NT2/D1 (cell line): ENCODE results near the gene FGF19.

Experiments
- DNase-seq: peaks from one replicate; pipeline ENCODE4 v3.0.0-alpha.2; 2011; ENCODE audit warnings: low read depth, low spot score
- H3K27me3 ChIP-seq: 2 replicates; pipeline ENCODE4 v1.6.0; 2011; ENCODE audit warnings: mild to moderate bottlenecking; ENCODE audit not compliant: insufficient read length, insufficient read depth
- H3K36me3 ChIP-seq: 2 replicates; pipeline ENCODE4 v1.6.1; 2011; ENCODE audit warnings: mild to moderate bottlenecking, low read length, mixed read lengths; ENCODE audit not compliant: insufficient read depth, insufficient read length
- H3K4me1 ChIP-seq: 2 replicates; pipeline ENCODE4 v1.5.1; 2011; ENCODE audit not compliant: insufficient read depth, insufficient read length
- H3K4me3 ChIP-seq: 2 replicates; pipeline ENCODE4 v1.5.1; 2011; ENCODE audit warnings: low read depth; ENCODE audit not compliant: insufficient read length
- H3K9ac ChIP-seq: 2 replicates; pipeline ENCODE4 v1.6.0; 2011; ENCODE audit warnings: low read depth; ENCODE audit not compliant: insufficient read length
- H3K9me3 ChIP-seq: 2 replicates; pipeline ENCODE4 v1.5.1; 2011; ENCODE audit warnings: mild to moderate bottlenecking, low read length; ENCODE audit not compliant: insufficient read depth
- SUZ12 ChIP-seq: IDR thresholded peaks from 2 replicates; pipeline ENCODE4 v1.6.1; 2011; ENCODE audit not compliant: insufficient read length, insufficient read depth; ENCODE audit errors: extremely low read depth
- YY1 ChIP-seq: IDR thresholded peaks from 2 replicates; pipeline ENCODE4 v1.6.1; 2011; ENCODE audit not compliant: insufficient read length, insufficient read depth
- ZNF274 ChIP-seq: IDR thresholded peaks from 2 replicates; pipeline ENCODE4 v1.6.1; 2011; ENCODE audit warnings: mild to moderate bottlenecking, low read depth, low read length

The FGF19 gene

DNA sequence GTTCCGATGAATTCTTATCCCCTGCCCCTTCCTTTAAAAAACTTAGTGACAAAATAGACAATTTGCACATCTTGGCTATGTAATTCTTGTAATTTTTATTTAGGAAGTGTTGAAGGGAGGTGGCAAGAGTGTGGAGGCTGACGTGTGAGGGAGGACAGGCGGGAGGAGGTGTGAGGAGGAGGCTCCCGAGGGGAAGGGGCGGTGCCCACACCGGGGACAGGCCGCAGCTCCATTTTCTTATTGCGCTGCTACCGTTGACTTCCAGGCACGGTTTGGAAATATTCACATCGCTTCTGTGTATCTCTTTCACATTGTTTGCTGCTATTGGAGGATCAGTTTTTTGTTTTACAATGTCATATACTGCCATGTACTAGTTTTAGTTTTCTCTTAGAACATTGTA, 50.8 kb downstream of the FGF19 start:
- TF ChIP-seq ZNF274 (no peak), SUZ12 (no peak), YY1 (no peak)
- Histone ChIP-seq H3K27me3 (no peaks in the 10 kb centered on the region), H3K9me3 (no peaks in the 10 kb centered on the region), H3K36me3 (peaks cover 65% of the 10 kb centered on the region), H3K4me1 (peaks cover 20% of the 10 kb centered on the region), H3K9ac (no peak overlapping the region), H3K4me3 (no peak overlapping the region)
- DNase-seq = no peak

DNA sequence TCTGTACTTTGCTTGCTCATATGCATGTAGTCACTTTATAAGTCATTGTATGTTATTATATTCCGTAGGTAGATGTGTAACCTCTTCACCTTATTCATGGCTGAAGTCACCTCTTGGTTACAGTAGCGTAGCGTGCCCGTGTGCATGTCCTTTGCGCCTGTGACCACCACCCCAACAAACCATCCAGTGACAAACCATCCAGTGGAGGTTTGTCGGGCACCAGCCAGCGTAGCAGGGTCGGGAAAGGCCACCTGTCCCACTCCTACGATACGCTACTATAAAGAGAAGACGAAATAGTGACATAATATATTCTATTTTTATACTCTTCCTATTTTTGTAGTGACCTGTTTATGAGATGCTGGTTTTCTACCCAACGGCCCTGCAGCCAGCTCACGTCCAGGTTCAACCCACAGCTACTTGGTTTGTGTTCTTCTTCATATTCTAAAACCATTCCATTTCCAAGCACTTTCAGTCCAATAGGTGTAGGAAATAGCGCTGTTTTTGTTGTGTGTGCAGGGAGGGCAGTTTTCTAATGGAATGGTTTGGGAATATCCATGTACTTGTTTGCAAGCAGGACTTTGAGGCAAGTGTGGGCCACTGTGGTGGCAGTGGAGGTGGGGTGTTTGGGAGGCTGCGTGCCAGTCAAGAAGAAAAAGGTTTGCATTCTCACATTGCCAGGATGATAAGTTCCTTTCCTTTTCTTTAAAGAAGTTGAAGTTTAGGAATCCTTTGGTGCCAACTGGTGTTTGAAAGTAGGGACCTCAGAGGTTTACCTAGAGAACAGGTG, 51.8 kb downstream of the FGF19 start:
- Histone ChIP-seq H3K9ac (no peak overlapping the region), H3K36me3 (peaks cover 75% of the 10 kb centered on the region), H3K4me3 (no peak overlapping the region), H3K4me1 (peaks cover 11% of the 10 kb centered on the region), H3K27me3 (no peaks in the 10 kb centered on the region), H3K9me3 (no peaks in the 10 kb centered on the region)
- no peak for DNase-seq
- TF ChIP-seq YY1 (no peak), SUZ12 (no peak), ZNF274 (no peak)

DNA sequence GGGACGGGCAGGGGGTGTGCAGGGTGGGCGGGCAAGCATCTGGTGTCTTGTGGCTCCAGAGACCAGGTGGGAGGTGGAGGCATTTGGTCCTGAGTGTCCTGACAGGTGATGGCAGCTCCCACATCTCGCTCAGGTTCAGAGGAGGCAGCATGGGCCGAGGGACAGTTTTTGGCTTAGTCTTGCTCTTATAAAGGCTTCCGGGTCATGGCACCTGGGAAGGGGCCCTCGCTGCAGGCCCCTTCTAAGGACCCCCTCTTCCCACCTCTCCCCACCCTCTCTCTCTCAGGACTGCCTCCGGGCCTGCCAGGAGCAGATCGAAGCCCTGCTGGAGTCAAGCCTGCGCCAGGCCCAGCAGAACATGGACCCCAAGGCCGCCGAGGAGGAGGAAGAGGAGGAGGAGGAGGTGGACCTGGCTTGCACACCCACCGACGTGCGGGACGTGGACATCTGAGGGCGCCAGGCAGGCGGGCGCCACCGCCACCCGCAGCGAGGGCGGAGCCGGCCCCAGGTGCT, 52.9 kb downstream of the FGF19 start:
- peaks cover 11% of the 10 kb centered on the region for H3K4me1 ChIP-seq
- H3K4me3 ChIP-seq = no peak overlapping the region
- H3K27me3 ChIP-seq = no peaks in the 10 kb centered on the region
- no peak for TF ChIP-seq YY1
- TF ChIP-seq ZNF274 = no peak
- TF ChIP-seq SUZ12 = no peak
- no peaks in the 10 kb centered on the region for H3K9me3 ChIP-seq
- H3K9ac ChIP-seq = no peak overlapping the region
- DNase-seq = no peak
- H3K36me3 ChIP-seq = peaks cover 85% of the 10 kb centered on the region

DNA sequence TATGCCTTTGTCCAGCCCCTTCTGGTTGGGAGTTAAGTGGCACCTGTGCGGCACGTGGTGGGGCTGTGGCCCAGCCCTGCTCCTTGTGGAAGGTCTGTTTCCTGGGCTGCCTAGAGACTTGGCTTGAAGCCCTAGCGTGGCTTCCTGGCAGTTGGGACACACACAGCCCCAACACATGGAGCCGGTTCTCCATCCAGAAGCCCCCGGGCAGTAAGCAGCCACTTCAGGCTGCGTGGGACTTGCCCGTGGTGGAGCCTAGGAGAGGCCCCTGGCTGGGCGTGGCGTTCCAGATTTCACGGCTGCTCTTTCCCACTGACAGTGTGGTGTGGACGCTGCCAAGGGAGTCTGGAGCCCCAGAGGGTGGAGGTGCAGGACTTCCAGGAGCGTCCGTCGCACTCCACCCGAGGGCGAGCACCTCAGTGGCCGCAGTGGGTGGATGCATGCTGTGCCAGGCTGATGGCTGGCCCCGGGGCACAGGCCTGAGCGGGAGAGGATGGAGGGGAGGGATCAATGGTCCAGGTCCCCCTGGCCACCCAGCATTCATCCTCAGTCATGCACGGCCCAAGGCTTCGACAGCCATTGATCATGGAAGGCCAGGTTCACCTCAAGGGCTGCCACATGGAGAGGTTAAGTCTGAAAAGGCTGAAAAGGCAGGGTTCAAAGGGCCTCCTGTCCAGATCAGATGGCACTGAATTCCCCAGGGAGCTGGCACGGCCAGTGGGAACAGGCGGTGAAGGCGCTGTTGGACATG, 53.6 kb downstream of the FGF19 start:
- H3K27me3 ChIP-seq = no peaks in the 10 kb centered on the region
- no peak for TF ChIP-seq YY1
- no peak for TF ChIP-seq ZNF274
- peaks cover 17% of the 10 kb centered on the region for H3K4me1 ChIP-seq
- H3K36me3 ChIP-seq = peaks cover 92% of the 10 kb centered on the region
- no peak for DNase-seq
- H3K9ac ChIP-seq = no peak overlapping the region
- no peaks in the 10 kb centered on the region for H3K9me3 ChIP-seq
- no peak overlapping the region for H3K4me3 ChIP-seq

DNA sequence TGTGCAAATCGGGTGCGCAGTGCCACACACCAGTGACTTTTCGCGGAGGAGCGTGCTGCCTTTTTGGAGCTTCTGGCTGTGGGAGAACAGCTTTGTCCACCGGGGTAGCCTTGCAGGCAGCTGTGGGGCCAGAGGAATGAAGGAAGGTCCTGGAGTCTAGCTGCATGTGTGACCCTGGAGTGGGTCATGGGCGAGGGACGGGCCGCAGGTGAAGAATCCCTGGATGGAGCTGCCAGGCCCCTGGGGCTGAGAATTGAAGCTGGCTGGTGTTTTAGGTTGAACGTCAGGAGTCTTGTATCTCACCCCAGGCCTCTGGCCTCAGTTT, 54.3 kb downstream of the FGF19 start:
- Histone ChIP-seq H3K36me3 (peaks cover 98% of the 10 kb centered on the region), H3K4me3 (no peak overlapping the region), H3K4me1 (peaks cover 19% of the 10 kb centered on the region), H3K27me3 (no peaks in the 10 kb centered on the region), H3K9ac (no peak overlapping the region), H3K9me3 (no peaks in the 10 kb centered on the region)
- no peak for DNase-seq
- TF ChIP-seq YY1 (no peak), ZNF274 (no peak), SUZ12 (no peak)

DNA sequence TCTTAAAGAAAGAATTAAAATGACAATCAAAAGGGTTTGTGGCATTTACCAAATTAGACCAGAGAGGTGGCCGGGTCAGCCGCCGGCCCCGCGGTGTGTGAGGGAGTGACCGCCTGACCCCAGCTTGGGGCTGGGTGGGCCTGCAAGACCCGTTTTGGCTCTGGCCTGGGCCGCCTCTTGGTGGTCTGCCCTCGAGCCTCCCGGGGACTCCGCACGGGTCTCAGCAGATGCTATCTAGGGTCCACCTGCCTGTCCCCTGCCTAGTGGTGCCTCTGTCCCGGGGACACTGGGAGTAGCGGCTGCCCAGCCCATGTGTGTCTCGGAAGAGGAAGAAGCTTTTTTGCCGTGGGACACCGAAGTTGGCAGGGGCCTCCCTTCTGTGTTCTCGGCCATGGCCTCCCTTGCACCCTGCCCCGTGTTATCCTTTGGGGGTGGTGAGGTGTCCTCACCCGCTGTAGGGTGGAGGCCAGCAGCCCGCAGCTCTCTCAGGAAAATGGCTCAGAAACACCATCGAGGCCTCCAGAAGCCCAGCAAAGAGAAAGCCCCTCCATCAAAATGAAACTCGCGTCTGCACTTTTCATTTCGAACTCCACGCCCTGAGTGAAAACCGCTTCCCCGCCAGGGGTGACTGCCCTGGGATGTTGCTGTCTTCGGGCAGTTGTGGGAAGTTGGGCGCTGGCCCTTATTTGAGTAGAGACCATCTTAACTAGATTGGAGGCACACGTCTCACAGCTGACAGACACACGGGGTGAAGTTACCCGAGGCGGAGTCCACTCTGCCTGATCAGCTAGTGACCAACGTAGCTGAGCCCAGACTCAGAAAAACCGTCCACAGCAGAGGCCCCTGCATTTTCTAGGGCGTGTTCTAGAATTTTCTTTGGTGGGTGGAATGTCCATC, 54.9 kb downstream of the FGF19 start:
- Histone ChIP-seq H3K4me3 (no peak overlapping the region), H3K36me3 (peaks cover 98% of the 10 kb centered on the region), H3K27me3 (no peaks in the 10 kb centered on the region), H3K9ac (no peak overlapping the region), H3K9me3 (no peaks in the 10 kb centered on the region), H3K4me1 (peaks cover 24% of the 10 kb centered on the region)
- DNase-seq = no peak
- TF ChIP-seq ZNF274 = no peak
- TF ChIP-seq SUZ12 = no peak
- no peak for TF ChIP-seq YY1
